Uterus (tissue), 4 donors: ENCODE data around the gene ETV2. TPM values are rescaled to one million over a fixed set of nuclear protein-coding genes. Genes with fewer than 3 reads are reported as not detected.
"Not testable (repeated sequence)": the region's sequence is repeated elsewhere in the genome, so short reads cannot be mapped to it uniquely, and the experiment has no call there.

Experiments used
- DNase-seq, 2 donors: peaks; one replicate each; pipeline ENCODE4 v3.0.0-alpha.2; 2019 to 2020
- H3K27ac ChIP-seq, 2 donors: fragments of 200-600 bp; sonication (generic); 1 replicate in 1 of 2; 2 replicates in 1 of 2; pipeline ENCODE4 v1.5.1; 2016 to 2018
- H3K27me3 ChIP-seq, 2 donors: fragments of 200-600 bp; sonication (generic); one replicate each; pipeline ENCODE4 v1.5.1; 2018 to 2019; ENCODE audit warnings: control low read depth in 1 of 2
- H3K36me3 ChIP-seq, 2 donors: fragments of 200-600 bp; sonication (generic); one replicate each; pipeline ENCODE4 v1.5.1; 2019; ENCODE audit warnings: control low read depth in 1 of 2
- H3K4me1 ChIP-seq, 2 donors: fragments of 200-600 bp; sonication (generic); one replicate each; pipeline ENCODE4 v1.5.1; 2018 to 2019; ENCODE audit warnings: control low read depth in 1 of 2
- H3K4me3 ChIP-seq, 2 donors: fragments of 200-600 bp; sonication (generic); 1 replicate in 1 of 2; 2 replicates in 1 of 2; pipeline ENCODE4 v1.5.1; 2018 to 2019; ENCODE audit warnings: mild to moderate bottlenecking in 1 of 2
- H3K9me3 ChIP-seq, 2 donors: fragments of 200-600 bp; sonication (generic); one replicate each; pipeline ENCODE4 v1.5.1; 2019; ENCODE audit warnings: control low read depth in 1 of 2
- POLR2A ChIP-seq, 2 donors: fragments of 450-650 bp; IDR thresholded peaks; one replicate each; pipeline ENCODE4 v1.6.1; 2016; ENCODE audit warnings: antibody characterized with exemption in 2 of 2, mild to moderate bottlenecking in 1 of 2, moderate library complexity in 1 of 2
- intact Hi-C: fragments of 100-400 bp; cut with DNase I; formaldehyde crosslinking; loops from one replicate; pipeline ENCODE4 v1.15.1; 2023; ENCODE audit warnings: low total_unique reads
- total RNA-seq, 4 donors: library from RNA; depleted of rRNA in 3 of 4; stranded (reverse); fragments of >200 nt in 3 of 4; gene quantifications; one replicate each; pipeline versions ENCODE4 v1.1.0 to v1.2.4, GENCODE V29; 2014 to 2023
- TF ChIP-seq, protein P1 (sequence below), 4 experiments: fragments of 200-600 bp in 2 of 4; fragments of 450-650 bp in 2 of 4; sonication (generic) in 2 of 4; IDR thresholded peaks; one replicate each; pipeline ENCODE4 v1.5.1; 2016 to 2019; ENCODE audit warnings: antibody characterized with exemption in 4 of 4, mild to moderate bottlenecking in 2 of 4, moderate library complexity in 1 of 4
- donor health status: DM: yes; HTN: yes; CAD: no.

ETV2 gene
- total RNA-seq, 4 donors from 2014 or later = 0.48 to 1.6 TPM; not detected in 2

DNA sequence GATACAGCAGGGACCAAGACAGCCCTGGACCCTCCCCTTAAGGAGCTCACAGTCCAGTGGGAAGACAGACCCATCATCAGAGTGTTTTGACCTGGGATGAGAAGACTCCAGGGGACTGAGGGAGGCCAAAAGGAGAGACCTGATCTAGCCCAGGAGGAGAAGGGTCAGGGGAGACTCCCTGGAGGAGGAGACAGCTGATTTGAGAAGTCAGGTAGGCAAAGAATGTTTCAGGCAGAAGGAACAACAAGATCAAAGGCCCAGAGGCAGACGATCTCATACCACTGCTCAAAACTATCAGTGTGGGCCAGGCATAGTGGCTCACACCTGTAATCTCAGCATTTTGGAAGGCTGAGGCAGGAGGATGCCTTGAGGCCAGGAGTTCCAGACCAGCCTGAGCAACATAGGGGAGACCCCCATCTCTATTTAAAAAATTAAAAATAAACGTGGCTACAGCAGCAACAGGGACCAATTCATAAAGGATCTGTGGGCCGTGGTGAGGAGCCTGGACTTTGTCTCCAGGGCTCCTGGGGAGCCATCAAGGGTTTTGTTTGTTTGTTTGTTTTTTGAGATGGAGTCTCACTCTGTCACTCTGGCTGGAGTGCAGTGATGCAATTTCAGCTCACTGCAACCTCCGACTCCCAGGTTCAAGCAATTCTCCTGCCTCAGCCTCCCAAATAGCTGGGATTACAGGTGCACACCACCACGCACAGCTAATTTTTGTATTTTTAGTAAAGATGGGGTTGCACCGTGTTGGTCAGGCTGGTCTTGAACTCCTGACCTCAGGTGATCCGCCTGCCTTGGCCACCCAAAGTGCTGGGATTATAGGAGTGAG is 4.4 kb downstream of the ETV2 start:
- no peak for DNase-seq
- Histone ChIP-seq H3K27me3 (no peaks in the 10 kb centered on the region), H3K36me3 (no peaks in the 10 kb centered on the region), H3K4me3 (no peak overlapping the region), H3K9me3 (no peaks in the 10 kb centered on the region), H3K4me1 (peaks cover 0 to 7% of the 10 kb centered on the region in 2 donors), H3K27ac (peak overlapping the region; percentile 85 to 91)
- intact Hi-C loops = no loop called here
- TF ChIP-seq POLR2A (IDR thresholded peaks at IDR 0.05) = no peak
- TF ChIP-seq, protein P1, sequence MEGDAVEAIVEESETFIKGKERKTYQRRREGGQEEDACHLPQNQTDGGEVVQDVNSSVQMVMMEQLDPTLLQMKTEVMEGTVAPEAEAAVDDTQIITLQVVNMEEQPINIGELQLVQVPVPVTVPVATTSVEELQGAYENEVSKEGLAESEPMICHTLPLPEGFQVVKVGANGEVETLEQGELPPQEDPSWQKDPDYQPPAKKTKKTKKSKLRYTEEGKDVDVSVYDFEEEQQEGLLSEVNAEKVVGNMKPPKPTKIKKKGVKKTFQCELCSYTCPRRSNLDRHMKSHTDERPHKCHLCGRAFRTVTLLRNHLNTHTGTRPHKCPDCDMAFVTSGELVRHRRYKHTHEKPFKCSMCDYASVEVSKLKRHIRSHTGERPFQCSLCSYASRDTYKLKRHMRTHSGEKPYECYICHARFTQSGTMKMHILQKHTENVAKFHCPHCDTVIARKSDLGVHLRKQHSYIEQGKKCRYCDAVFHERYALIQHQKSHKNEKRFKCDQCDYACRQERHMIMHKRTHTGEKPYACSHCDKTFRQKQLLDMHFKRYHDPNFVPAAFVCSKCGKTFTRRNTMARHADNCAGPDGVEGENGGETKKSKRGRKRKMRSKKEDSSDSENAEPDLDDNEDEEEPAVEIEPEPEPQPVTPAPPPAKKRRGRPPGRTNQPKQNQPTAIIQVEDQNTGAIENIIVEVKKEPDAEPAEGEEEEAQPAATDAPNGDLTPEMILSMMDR (IDR thresholded peaks at IDR 0.05) = no peak

DNA sequence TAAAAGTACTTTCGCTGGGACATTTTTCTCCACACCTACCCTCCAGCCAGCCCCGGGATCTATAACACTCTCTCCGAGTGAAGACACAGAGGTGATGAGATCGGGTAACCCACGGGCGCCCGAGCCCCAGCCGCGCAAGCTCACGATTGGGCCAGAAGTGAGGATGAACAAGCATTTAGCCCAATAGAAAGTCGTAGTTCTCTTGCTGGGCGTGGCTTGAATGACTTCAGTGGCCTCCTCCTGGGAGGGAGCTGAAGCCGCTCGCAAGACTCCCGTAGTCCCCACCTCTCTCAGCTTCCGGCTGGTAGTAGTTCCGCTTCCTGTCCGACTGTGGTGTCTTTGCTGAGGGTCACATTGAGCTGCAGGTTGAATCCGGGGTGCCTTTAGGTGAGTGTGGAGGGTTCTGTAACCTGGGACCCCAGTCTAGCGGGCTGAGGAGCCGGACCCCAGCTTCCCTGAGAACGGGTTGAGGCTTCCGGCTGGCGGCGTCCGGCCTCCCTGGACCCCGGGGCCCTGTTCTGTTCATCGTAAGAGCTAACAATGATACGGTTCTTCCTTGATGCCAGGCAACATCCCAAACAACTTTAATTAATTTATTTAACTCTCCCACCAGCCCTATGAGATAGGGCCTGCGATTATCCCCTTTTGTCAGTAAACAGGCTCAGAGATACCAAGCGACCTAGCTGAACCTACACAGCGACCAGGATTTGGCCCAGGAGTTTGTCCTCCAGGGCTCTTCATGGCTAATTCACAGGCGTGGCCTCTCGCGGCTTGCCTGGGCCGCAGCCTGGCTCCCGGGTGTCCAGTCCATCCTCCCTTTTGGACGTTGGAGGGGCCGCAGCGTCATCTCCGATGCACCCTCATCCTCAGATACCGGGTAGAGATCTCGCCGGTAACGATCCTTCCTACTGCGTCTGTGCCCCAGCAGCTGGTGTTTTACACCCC is 6.7 kb downstream of the ETV2 start, which contains the start of gene COX6B1:
Gene COX6B1, plus strand, starts transcription at position 307 of the 945 bp plus-strand sequence. CDS start 2,921 bp downstream, outside the sequence.
- Histone ChIP-seq H3K4me1 (peaks cover 0 to 7% of the 10 kb centered on the region in 2 donors), H3K4me3 (peak within 1 kb of the TSS; percentile 63 to 89), H3K27me3 (no peaks in the 10 kb centered on the region), H3K36me3 (no peaks in the 10 kb centered on the region), H3K9me3 (no peaks in the 10 kb centered on the region), H3K27ac (peak within 1 kb of the TSS; percentile 77 to 80)
- intact Hi-C loops = no loop called here
- TF ChIP-seq, protein P1 (IDR thresholded peaks at IDR 0.05) = no peak
- peak; percentile 42 to 46 for TF ChIP-seq POLR2A (IDR thresholded peaks at IDR 0.05)
- DNase-seq = peak; percentile 92 to 95

DNA sequence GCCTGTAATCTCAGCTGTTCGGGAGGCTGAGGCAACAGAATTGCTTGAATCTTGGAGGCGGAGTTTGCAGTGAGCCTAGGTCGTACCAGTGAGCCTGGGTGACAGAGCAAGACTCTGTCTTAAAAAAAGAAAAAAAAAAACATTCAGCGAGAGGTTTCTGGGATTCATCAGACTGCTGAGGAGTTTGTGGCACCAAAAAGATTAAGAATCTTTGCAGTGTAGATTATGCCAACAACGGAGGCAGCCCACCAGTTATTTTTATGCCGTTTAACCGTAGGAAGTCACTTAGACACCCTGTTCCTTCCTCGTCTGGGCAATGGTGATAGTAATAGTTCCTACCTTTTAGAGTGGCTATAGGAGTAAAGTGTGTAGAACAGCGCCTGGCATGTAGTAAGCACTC is 9.0 kb downstream of the ETV2 start:
- Histone ChIP-seq H3K36me3 (no peaks in the 10 kb centered on the region), H3K9me3 (no peaks in the 10 kb centered on the region), H3K4me1 (peaks cover 0 to 7% of the 10 kb centered on the region in 2 donors), H3K4me3 (no peak overlapping the region), H3K27ac (no peak overlapping the region), H3K27me3 (no peaks in the 10 kb centered on the region)
- DNase-seq = no peak
- TF ChIP-seq, protein P1 (IDR thresholded peaks at IDR 0.05) = no peak
- intact Hi-C loops = no loop called here

DNA sequence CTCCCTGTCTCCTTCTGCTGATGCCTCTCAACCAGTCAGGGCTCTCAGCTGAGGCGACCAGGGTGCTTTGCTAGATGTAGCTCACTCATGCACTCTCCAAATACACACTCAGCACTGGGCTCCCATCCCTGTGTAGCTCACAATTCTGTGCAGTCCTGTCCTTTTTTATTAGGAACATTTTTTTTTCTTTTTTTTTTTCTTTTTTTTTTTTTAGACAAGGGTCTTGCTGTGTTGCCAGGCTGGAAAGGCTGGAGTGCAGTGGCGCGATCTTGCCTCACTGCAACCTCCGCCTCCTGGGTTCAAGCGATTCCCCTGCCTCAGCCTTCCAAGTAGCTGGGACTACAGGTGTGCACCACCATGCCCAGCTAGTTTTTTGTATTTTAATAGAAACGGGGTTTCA is 13.3 kb downstream of the ETV2 start:
- H3K9me3 ChIP-seq, H3K4me1 ChIP-seq, H3K36me3 ChIP-seq, H3K27ac ChIP-seq, DNase-seq, intact Hi-C loops, H3K4me3 ChIP-seq, H3K27me3 ChIP-seq: not testable (repeated sequence)

DNA sequence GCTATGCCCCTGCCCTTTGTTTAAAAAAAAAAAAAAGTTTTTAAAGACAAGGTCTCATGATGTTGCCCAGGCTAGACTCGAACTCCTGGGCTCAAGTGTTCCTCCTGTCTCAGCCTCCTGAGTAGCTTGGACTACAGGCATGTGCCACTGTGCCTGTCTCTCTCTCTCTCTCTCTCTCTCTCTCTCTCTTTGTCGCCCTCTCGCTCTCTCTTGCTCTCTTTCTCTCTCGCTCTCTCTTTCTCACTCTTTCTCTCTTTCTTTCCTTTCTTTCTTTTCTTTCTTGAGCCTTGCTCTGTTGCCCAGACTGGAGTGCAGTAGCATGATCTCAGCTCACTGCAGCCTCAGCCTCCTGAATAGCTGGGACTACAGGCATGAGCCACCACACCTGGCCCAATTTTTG is 14.1 kb downstream of the ETV2 start:
- H3K9me3 ChIP-seq = no peaks in the 10 kb centered on the region
- TF ChIP-seq POLR2A (IDR thresholded peaks at IDR 0.05) = no peak
- TF ChIP-seq, protein P1 (IDR thresholded peaks at IDR 0.05) = no peak
- no peak overlapping the region for H3K4me3 ChIP-seq
- no peak for DNase-seq
- H3K27ac ChIP-seq = no peak overlapping the region
- no peaks in the 10 kb centered on the region for H3K36me3 ChIP-seq
- no peaks in the 10 kb centered on the region for H3K4me1 ChIP-seq
- H3K27me3 ChIP-seq = no peaks in the 10 kb centered on the region
- intact Hi-C loops = no loop called here
